H1 (cell line): Measurements from ENCODE around the gene ZNF597.

Experiments
- EGR1 ChIP-seq: IDR thresholded peaks from 2 replicates; pipeline ENCODE4 v1.6.1; 2011; ENCODE audit warnings: low read depth, low read length, borderline replicate concordance
- EP300 ChIP-seq, 2 experiments: IDR thresholded peaks; 1 replicate in 1 of 2; 2 replicates in 1 of 2; pipeline ENCODE4 v1.6.1; 2011 to 2012; ENCODE audit warnings: low read depth in 2 of 2, low read length in 2 of 2, mild to moderate bottlenecking in 2 of 2, borderline replicate concordance in 1 of 2, inconsistent platforms in 1 of 2, moderate library complexity in 1 of 2
- EZH2 ChIP-seq: fragments of 200-600 bp; sonication (generic); IDR thresholded peaks from 2 replicates; pipeline ENCODE4 v1.7.1; 2012; ENCODE audit warnings: low read depth, mild to moderate bottlenecking, moderate library complexity, low read length, inconsistent platforms; ENCODE audit not compliant: severe bottlenecking
- HDAC2 ChIP-seq, 2 experiments: fragments of 300-600 bp in 1 of 2; sonication (generic) in 1 of 2; IDR thresholded peaks; 2 replicates each; pipeline ENCODE4 v1.6.1; 2011 to 2012; ENCODE audit warnings: low read depth in 2 of 2, low read length in 2 of 2, mild to moderate bottlenecking in 2 of 2, moderate library complexity in 2 of 2, borderline replicate concordance in 1 of 2, inconsistent platforms in 1 of 2
- JUND ChIP-seq: IDR thresholded peaks from 2 replicates; pipeline ENCODE4 v1.6.1; 2011; ENCODE audit warnings: mild to moderate bottlenecking, improper control_type of control experiment, low read length
- KDM1A ChIP-seq: fragments of 200-600, 300-600 bp; sonication (generic); IDR thresholded peaks from 2 replicates; pipeline ENCODE4 v1.7.1; 2016; ENCODE audit warnings: mild to moderate bottlenecking, low read length, borderline replicate concordance
- MAFK ChIP-seq: IDR thresholded peaks from 2 replicates; pipeline ENCODE4 v1.6.1; 2012; ENCODE audit warnings: low read depth, mild to moderate bottlenecking, improper control_type of control experiment, low read length
- POLR2A ChIP-seq, 2 experiments: IDR thresholded peaks; 1 replicate in 1 of 2; 2 replicates in 1 of 2; pipeline ENCODE4 v1.6.1; 2011; ENCODE audit warnings: low read depth in 2 of 2, low read length in 2 of 2, mild to moderate bottlenecking in 2 of 2; ENCODE audit errors: control extremely low read depth in 1 of 2
- POU5F1 ChIP-seq: IDR thresholded peaks from 2 replicates; pipeline ENCODE4 v1.6.1; 2011; ENCODE audit warnings: low read depth, mild to moderate bottlenecking, low read length, moderate library complexity
- SP1 ChIP-seq: IDR thresholded peaks from 2 replicates; pipeline ENCODE4 v1.6.1; 2011; ENCODE audit warnings: low read depth, low read length
- ZNF274 ChIP-seq: IDR thresholded peaks from 2 replicates; pipeline ENCODE4 v1.7.0; 2012; ENCODE audit warnings: low read length, borderline replicate concordance; ENCODE audit errors: extremely low read depth
- TF ChIP-seq, protein P1 (sequence below), 3 experiments: IDR thresholded peaks; 1 replicate in 2 of 3; 2 replicates in 1 of 3; pipeline versions ENCODE4 v1.5.1 to v1.6.1; 2011; ENCODE audit warnings: low read length in 3 of 3, mild to moderate bottlenecking in 3 of 3, inconsistent platforms in 2 of 3, low read depth in 1 of 3, moderate library complexity in 1 of 3; ENCODE audit not compliant: insufficient read depth in 1 of 3; ENCODE audit errors: control extremely low read depth in 1 of 3
- TF ChIP-seq, protein P2 (sequence below): IDR thresholded peaks from 2 replicates; pipeline ENCODE4 v1.6.1; 2012; ENCODE audit warnings: inconsistent platforms
- TF ChIP-seq, protein P3 (sequence below): IDR thresholded peaks from 2 replicates; pipeline ENCODE4 v1.6.1; 2011; ENCODE audit warnings: low read depth, mild to moderate bottlenecking, low read length; ENCODE audit not compliant: insufficient read depth

DNA sequence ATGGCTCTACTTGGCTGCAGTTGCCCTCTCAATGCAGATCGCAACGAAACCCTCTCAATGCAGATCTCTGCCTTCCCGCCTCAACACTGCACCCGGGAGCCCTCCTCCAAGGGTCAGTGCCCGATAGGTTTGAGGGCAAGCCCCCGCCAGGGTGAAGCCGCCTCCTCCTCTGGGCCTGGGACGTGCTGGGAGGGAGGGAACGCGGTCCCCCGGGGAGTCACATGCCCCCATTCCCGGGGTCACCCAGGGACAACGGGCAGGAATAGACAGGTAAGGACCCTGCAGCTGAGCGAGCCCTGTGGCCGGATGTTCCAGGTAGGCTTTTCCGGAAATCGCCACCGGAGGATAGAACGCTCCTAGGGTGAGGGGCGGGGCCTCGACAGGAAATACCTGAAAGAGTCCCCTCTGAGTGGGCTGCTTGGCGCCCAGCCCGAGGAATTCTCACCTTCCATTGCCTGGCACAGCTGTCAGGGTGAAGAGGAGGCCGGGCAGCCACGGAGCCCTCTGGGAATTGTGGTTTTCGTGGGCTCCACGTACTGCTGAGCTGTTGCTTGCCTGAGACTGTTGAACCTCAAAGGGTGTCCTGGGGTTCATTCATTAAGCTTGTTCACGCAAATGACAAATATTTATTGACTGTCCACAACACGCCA is 29.4 kb downstream of the ZNF597 start:
- TF ChIP-seq, protein P1, sequence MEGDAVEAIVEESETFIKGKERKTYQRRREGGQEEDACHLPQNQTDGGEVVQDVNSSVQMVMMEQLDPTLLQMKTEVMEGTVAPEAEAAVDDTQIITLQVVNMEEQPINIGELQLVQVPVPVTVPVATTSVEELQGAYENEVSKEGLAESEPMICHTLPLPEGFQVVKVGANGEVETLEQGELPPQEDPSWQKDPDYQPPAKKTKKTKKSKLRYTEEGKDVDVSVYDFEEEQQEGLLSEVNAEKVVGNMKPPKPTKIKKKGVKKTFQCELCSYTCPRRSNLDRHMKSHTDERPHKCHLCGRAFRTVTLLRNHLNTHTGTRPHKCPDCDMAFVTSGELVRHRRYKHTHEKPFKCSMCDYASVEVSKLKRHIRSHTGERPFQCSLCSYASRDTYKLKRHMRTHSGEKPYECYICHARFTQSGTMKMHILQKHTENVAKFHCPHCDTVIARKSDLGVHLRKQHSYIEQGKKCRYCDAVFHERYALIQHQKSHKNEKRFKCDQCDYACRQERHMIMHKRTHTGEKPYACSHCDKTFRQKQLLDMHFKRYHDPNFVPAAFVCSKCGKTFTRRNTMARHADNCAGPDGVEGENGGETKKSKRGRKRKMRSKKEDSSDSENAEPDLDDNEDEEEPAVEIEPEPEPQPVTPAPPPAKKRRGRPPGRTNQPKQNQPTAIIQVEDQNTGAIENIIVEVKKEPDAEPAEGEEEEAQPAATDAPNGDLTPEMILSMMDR (IDR thresholded peaks at IDR 0.05; ENCODE audit: control extremely low read depth in 1 of 3, insufficient read depth in 1 of 3, low read depth in 1 of 3, low read length in 3 of 3) = no peak
- TF ChIP-seq EP300 (IDR thresholded peaks at IDR 0.05; ENCODE audit: borderline replicate concordance in 1 of 2, low read depth in 2 of 2, low read length in 2 of 2) (no peak), EZH2 (no peak), HDAC2 (IDR thresholded peaks at IDR 0.05; ENCODE audit: borderline replicate concordance in 1 of 2, low read depth in 2 of 2, low read length in 2 of 2) (no peak), SP1 (no peak), KDM1A (no peak), JUND (no peak), POLR2A (IDR thresholded peaks at IDR 0.05; ENCODE audit: control extremely low read depth in 1 of 2, low read depth in 2 of 2, low read length in 2 of 2) (no peak), ZNF274 (no peak), EGR1 (no peak), MAFK (no peak), POU5F1 (no peak)
- TF ChIP-seq, protein P2, sequence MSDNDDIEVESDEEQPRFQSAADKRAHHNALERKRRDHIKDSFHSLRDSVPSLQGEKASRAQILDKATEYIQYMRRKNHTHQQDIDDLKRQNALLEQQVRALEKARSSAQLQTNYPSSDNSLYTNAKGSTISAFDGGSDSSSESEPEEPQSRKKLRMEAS = no peak
- TF ChIP-seq, protein P3, sequence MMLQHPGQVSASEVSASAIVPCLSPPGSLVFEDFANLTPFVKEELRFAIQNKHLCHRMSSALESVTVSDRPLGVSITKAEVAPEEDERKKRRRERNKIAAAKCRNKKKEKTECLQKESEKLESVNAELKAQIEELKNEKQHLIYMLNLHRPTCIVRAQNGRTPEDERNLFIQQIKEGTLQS = no peak
